AG09309 (cell line): Measurements from ENCODE around the gene SENP2.
"Not testable (repeated sequence)": the region's sequence is repeated elsewhere in the genome, so short reads cannot be mapped to it uniquely, and the experiment has no call there.

Experiments used
- DNase-seq: peaks from one replicate; pipeline ENCODE4 v3.0.0-alpha.2; 2010; ENCODE audit warnings: low read depth
- H3K4me3 ChIP-seq: 2 replicates; pipeline ENCODE4 v1.5.1; 2011; ENCODE audit warnings: mild to moderate bottlenecking, low read depth, low read length, moderate library complexity; ENCODE audit not compliant: control insufficient read depth
- CTCF ChIP-seq: IDR thresholded peaks from 2 replicates; pipeline ENCODE4 v1.5.1; 2011; ENCODE audit warnings: mild to moderate bottlenecking, low read depth, low read length, inconsistent platforms; ENCODE audit not compliant: insufficient read depth, control insufficient read depth; ENCODE audit errors: missing control alignments

Gene SENP2

DNA sequence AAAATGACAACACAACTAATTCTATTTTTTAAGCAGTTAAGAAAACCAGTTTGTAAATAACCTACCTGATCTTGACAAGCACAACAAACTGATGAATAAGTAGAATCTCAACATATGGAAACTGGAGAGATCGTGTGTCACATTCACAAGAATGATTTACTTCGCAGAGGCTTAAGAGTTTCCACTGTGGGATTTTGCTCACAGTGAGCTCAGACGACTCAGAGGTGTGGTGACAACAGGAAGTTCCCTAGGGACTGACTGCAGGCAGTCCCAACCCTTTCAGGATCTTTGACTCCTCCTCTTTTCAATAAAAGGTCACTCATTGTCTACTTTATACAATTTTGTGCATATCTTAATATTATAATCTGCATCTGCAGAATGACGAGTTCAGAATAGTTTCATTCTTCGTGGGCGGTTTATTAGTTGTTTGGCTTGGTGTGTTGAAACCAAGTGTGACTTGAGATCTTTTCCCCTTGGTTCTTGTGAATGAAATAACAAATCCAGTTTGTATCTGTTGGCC, 33.7 kb upstream of the SENP2 start, which contains the start of gene LIPH:
Gene LIPH, minus strand, starts transcription at position 231 of the 520 bp plus-strand sequence. Its CDS starts 117 bp downstream, at position 114.
- no peak for DNase-seq
- H3K4me3 ChIP-seq: no peak within 1 kb of the TSS

GRCh38 chr3:185555101-185555501, 31.0 kb upstream of the SENP2 start:
- TF ChIP-seq CTCF: no peak
- no peak for DNase-seq

More for the DNA sequence above, 33.7 kb upstream of the SENP2 start, which contains the start of gene LIPH:
- TF ChIP-seq CTCF: no peak

GRCh38 chr3:185555860-185556347, 30.2 kb upstream of the SENP2 start:
- DNase-seq: no peak
- TF ChIP-seq CTCF: no peak
- no peak overlapping the region for H3K4me3 ChIP-seq

More at GRCh38 chr3:185555101-185555501, 31.0 kb upstream of the SENP2 start:
- no peak overlapping the region for H3K4me3 ChIP-seq

DNA sequence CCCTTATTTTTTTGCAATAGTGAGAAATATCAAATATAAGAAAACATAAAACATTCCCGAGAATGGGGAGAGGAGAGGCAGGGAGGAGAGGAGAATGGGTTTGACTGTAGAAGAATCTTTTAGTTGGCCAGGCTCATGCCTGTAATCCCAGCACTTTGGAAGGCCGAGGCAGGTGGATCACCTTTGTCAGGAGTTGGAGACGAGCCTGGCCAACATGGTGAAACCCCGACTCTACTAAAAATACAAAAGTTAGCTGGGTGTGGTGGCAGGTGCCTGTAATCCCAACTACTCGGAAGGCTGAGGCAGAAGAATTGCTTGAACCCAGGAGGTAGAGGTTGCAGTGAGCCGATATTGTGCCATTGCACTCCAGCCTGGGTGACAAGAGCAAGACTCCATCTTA, 29.5 kb upstream of the SENP2 start:
- not testable (repeated sequence) for H3K4me3 ChIP-seq, DNase-seq

GRCh38 chr3:185558395-185558794, 27.7 kb upstream of the SENP2 start:
- H3K4me3 ChIP-seq: no peak overlapping the region
- DNase-seq: no peak
- no peak for TF ChIP-seq CTCF

DNA sequence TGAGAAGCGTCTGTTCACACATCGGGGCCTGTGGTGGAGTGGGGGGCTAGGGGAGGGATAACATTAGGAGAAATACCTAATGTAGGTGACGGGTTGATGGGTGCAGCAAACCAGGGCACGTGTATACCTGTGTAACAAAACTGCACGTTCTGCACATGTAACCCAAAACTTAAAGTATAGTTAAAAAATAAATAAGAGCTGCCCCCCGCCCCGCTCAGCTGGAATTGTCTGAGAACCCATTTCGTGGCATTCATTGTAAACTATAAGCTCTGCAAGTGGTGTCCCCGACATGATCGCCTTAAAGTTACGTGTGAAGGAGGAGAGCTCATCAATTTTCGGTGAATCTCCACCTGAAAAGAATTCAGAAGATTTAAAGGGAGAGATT, 26.4 kb upstream of the SENP2 start:
- DNase-seq: no peak
- no peak for TF ChIP-seq CTCF
- no peak overlapping the region for H3K4me3 ChIP-seq

- TF ChIP-seq CTCF: no peak
- DNase-seq: no peak
- no peak overlapping the region for H3K4me3 ChIP-seq
These were observed 25.4 kb upstream of the SENP2 start for GRCh38 chr3:185560676-185561075.
